HuH-7.5 (cell line): Measurements from ENCODE around the gene C6.
A peak's percentile ranks its signal among the peaks of the same experiment; 100 is the strongest.
"Not testable (repeated sequence)": the region's sequence is repeated elsewhere in the genome, so short reads cannot be mapped to it uniquely, and the experiment has no call there.

Source experiments
- DNase-seq: peaks from one replicate; pipeline ENCODE4 v3.0.0; 2011; ENCODE audit warnings: low spot score

C6 gene

GRCh38 chr5:41213340-41213739, at the start of gene C6:
TSS of gene C6 (minus strand) at chr5:41213532. CDS start at chr5:41203230, 10,302 bp downstream.
- DNase-seq: peak; percentile 8

GRCh38 chr5:41256400-41256799, 43.1 kb upstream of the C6 start:
- no peak for DNase-seq

DNA sequence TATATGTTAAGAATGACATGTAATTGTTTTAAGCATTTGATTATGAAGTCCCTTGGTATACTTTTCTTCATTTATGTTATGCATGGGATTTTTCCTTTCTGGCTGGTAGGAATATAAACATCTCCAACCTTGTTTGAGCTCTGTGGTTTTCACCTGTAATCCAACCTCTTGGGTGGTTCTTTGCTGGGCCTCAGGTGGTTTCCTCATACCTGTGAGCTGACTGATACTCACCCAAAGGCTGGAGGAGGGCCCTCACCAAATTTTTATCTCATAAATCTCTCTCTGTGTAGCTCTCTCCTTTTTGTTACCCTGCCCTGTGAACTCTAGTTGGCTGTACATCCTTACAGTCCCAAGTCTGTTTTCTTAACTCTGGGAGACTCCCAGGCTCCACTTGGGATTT, 39.8 kb upstream of the C6 start:
- DNase-seq: no peak

DNA sequence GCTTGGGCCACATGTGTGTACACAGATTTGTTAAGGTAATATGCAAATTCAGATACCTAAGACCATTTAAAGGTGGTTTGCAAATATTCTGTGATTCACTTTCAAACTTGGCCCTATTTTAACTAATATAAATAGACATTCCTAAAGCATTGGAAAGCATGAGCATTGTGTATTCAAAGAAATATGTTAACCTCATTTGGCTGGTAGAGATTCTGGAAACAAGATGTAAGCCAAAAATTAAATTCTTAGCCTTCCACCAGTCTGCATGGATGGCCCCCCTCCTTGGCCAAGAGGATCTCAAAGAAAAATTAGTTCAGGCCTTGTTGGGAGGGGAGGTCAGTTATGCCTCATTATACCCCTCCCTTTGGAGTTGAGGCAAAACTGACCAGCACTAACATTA, 38.7 kb upstream of the C6 start:
- DNase-seq: no peak

- no peak for DNase-seq
Observed at GRCh38 chr5:41250351-41250987, 37.1 kb upstream of the C6 start.

- no peak for DNase-seq
Observed at GRCh38 chr5:41247135-41247534, 33.8 kb upstream of the C6 start.

DNA sequence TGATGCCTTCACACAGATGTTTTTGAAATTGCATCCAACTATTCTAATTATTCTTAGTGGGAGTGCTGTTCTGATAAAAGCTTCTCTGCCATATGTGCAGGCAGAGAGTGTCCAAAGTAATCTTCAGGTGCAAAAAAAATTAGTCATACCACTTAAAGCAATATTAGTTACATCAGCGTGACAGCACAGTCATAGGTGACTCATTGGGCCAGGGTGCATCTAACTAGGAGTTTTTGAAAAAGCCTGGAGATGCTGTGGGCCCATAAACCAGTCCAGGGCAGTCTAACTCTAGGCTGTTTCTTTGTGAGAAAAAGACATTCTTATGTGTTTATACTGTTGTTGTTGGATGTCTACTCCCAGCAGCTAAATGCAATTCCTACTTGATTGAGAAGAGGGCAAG, 33.0 kb upstream of the C6 start:
- no peak for DNase-seq

DNA sequence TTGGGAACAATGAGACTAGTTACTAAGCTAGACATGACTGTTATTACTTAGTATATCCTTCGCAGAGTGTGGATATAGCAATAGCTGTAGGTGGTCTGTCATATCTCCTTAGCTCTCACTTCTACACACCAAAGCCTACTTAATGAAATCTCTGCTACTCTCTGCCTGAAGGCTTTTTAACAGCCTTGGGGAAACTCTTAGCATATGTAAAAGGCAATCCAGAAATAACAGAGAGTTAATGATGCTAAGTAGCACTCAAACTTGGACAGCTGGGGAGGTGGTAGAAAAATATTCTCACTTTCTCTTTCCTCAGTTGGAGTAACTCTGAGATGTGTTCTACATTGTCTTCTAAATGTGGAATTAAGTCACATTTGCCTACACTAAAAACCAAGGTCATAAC, 30.2 kb upstream of the C6 start:
- no peak for DNase-seq

DNA sequence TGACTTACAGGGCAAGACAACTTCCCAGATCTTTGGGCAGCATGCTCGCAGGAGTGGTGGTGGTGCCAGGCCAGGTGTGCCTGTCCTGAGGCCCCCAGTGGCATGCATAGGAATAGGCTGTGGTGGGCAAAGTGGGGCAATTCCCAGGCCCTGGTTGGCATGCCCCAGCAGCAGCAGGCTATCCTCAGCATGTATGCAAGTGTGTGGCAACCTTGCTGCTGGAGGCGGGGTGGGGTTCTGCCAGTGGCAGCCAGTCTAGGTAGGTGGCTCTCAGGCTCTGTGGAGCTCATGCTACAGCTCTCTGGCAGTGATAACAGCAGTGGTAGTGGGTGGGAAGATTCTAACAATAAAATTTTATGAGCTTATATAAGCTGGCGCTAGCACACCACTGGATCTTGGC, 27.7 kb upstream of the C6 start:
- no peak for DNase-seq

- no peak for DNase-seq
Observed at GRCh38 chr5:41240390-41240789, 27.1 kb upstream of the C6 start.

GRCh38 chr5:41234475-41234874, 21.1 kb upstream of the C6 start:
- no peak for DNase-seq

DNA sequence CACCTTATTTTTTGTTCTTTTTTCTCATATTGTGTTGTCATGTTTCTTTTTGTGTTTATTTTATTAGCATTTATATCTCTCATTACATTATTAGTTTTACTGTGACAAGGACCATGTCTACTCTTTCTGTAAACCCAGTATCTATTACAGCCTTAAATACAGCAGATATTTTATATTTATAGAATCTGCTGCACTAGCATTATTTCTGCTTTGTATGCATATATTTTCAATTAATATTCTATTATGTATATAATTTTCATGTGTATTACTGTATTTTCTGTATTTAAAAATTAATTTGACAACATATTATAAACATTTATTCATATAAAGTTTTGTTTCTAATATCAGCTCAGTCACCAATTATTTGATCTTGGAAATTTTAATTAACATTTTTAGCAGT, 19.5 kb upstream of the C6 start:
- no peak for DNase-seq

GRCh38 chr5:41230276-41230675, 16.9 kb upstream of the C6 start:
- DNase-seq: not testable (repeated sequence)

DNA sequence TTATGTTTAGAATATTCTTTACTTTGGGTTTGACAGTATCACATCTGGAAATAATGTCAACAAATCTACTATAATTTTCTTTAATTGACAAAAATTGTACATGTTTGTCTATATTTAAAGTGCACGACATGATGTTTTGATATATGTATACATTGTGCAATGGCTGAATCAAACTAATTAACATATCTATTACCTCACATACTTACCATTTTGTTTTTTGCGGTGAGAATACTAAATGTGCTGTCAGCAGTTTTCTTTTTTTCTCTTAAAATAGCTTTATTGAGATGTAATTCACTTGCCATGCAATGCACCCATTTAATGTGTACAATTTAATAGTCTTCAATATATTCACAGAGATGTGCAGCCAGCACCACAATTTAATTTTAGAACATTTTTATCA, 10.6 kb upstream of the C6 start:
- no peak for DNase-seq

DNA sequence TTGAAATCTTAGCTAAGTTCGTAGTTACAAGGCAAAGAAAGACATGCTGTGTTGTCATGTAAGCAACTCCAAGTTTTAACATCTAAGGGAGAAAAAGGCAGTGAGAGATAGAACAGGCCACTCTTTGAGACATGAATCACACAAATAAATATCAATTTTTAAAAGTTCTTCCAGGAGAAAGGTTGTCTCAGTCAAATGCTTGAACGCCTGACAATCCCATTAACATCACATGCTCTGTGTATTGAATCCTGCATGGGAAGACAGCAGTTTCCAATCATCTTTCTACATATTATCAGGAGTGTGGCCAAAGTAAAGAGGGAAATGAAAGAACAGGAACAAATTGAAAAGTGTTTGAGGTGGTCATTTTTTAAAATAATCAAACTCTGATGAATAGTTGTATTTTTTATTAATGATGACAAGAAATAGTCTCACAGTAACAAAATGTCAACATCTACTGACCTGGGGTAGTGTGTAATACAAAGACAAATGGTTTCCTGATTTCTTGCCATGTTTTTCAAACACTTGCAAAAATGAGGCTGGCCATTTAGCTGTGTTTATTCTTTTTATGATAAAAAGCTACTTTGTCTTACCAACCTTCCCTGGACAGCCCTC, 6.4 kb upstream of the C6 start:
- DNase-seq: no peak

DNA sequence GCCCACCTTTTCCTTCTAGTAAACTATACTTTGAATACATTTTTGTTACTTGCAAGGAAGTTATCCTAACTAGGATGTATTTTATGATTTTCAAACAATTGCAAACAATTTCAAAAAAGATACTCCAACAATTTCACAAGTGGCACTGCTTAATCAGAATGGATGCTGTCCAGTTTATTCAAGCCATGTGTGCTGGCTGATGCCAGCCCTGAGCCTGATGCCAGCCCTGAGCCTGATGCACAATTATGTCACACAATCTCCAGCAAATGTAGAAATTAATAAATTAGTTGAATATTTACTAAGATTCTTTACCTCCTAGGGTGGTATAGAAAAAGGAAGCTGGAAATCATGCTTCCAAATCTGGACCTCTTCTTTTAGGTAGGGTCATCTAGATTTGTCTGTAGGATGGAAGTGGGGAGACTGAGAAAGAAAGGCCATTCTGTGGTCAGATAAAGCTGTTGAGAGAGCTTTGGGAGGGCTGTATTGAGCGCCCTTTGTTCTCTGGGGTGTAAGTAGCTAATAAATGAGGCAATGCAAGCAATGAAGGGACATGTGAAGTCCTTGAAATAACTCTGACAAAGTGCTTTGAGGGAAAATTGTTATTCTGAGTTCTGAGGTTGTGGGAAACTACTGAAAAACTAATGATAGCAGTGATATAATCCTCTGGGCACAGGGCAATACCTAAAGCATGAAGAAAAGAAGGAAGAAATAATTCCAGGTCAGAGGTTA, 5.8 kb upstream of the C6 start:
- DNase-seq: no peak

DNA sequence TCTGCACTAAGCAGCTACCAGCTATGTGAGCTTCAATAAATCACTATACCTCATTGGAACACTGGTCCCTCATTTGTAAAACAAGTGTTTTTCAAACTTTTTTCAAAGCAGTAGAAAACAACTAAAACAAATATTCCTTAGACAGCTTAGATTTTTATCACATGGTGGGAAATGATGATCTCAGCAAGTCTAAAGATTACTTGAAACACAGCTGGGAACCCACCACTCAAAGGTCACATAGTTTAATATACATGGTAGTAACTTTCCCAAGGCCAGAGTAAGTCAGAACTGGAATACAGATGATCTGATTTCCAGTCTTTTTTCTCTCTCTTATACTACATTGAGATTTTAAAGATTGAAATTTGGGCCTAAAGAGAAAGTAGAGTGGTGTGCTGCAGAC, 850 bp upstream of the C6 start:
- no peak for DNase-seq

GRCh38 chr5:41212935-41213334, 397 bp downstream of the C6 start:
- no peak for DNase-seq

GRCh38 chr5:41211417-41211816, 1.9 kb downstream of the C6 start:
- DNase-seq: no peak

GRCh38 chr5:41205475-41205874, 7.9 kb downstream of the C6 start:
- not testable (repeated sequence) for DNase-seq

DNA sequence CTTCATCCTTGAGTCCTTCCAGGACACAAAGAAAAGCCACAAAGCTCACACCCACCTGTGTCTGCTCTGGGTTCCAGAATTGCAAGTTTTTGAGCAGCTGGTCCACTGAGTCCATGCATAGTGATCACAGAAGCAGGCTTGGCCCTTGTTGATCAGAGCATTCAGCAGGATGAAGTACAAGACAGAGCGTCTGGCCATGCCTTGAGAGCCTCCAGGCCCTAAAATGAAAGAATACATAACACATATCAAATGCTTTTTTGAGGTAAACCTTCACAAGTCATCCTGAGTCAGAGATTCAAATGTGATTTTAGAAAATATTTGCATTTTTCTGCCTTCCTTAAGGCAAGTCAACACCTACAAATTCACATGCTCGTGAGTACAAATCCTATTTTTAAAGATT, 10.3 kb downstream of the C6 start:
- no peak for DNase-seq

GRCh38 chr5:41201082-41201772, 12.1 kb downstream of the C6 start:
- DNase-seq: no peak

DNA sequence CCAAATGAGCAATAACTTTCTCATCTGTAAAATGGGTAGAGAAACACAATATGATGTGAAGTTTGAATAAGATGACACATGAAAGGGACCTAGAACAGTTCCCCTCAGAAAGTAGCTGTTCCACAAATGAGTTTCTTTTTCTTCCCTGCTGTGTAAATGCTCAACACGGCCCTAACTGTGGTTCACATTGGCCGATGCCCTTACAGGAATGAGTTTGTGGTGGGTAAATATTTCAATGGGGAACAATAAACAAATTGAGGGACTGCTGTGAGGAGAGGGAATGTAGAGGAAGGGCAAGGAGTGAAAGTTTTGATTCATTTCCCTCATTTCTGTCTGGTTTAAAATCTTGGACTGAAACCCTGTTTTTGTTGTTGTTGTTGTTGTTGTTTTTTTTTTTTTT, 12.8 kb downstream of the C6 start:
- DNase-seq: no peak
